NCI-H2196 treated with DMSO at 0.1 percent for 48 hours (cell line): Measurements from ENCODE around the gene GALNT1.
"Not testable (repeated sequence)": the region's sequence is repeated elsewhere in the genome, so short reads cannot be mapped to it uniquely, and the experiment has no call there.

ENCODE experiments used
- DNase-seq: peaks from one replicate; lab custom pipeline; 2025; ENCODE audit not compliant: unreplicated experiment; lab: John Stamatoyannopoulos, UW

GALNT1 gene

DNA sequence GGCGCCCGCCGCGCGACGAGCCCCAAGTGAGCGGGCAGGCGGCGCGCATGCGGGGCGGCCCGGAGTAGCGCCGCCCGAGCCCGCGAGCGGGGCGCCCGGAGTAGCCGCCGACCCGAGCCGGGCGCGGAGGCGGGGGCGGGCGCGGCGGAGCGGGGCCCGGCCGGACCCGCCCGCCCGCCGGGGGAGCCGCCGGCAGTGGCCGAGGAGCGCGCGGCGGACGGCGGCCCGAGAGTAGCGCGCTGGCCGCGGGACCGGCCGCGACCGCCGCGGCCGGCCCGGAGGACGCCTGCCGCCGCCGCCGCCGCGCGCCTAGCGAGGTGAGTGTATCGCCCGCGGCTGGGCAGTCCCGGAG is at the start of gene GALNT1:
Gene GALNT1, plus strand, starts transcription at position 195 of the 352 bp plus-strand sequence. CDS start 72,923 bp downstream, outside the sequence.
- no peak for DNase-seq

DNA sequence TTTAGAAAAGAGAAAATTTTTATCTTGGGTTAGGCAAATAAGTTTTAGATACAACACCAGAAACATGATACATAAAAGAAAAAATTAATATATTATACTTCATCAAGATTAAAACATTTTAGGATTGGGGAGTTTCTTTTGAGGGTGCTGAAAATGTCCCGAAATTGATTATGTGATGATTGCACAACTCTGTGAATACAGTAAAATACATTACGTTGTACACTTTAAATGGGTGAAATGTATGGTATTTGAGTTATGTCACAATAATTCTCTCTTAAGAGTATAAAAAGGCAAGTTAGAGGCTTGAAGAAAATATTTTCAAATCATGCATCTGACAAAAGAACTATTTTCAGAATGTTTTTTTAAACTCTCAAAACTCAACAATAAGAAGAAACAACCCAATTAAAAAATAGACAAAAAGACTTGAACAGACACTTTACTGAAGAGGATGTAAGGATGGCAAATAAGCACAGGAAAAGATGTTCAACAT is 47.6 kb upstream of the GALNT1 start:
- no peak for DNase-seq

DNA sequence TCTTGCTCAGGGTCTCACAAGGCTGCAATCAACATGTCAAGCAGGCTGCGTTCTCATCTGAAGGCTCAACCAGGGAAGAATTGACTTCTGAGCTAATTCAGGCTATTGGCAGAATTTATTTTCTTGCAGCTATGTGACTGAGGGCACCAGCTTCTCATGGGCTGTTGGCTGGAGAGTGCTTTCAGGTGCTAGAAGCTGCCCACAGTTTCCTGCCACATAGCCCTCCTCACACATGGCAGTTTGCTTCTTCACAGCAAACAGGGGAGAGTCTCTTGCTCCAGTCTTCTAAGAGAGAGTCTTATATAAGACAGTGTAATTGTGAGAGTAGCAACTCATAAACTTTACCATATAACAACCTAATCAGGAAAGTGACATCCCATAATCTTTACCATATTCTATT is 46.2 kb upstream of the GALNT1 start:
- no peak for DNase-seq

DNA sequence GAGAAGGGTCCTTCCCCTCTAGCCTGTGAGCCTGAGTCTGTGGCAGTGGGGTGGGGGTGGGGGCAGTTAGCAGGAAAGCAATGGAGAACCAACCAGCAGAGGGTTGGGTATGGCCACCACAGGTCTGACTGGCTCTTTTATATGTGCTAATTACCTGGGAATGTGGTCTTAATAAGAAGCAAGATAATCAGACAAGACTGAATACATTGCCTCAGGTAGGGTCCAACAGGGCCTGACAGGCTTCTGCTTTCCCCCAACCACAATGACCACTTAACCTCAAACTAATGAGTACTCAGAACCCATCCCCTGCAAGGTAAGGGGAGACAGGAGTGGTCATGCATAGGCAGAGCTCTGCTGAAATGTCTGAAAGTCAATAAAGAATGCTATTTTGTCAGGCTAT is 39.2 kb upstream of the GALNT1 start:
- no peak for DNase-seq

DNA sequence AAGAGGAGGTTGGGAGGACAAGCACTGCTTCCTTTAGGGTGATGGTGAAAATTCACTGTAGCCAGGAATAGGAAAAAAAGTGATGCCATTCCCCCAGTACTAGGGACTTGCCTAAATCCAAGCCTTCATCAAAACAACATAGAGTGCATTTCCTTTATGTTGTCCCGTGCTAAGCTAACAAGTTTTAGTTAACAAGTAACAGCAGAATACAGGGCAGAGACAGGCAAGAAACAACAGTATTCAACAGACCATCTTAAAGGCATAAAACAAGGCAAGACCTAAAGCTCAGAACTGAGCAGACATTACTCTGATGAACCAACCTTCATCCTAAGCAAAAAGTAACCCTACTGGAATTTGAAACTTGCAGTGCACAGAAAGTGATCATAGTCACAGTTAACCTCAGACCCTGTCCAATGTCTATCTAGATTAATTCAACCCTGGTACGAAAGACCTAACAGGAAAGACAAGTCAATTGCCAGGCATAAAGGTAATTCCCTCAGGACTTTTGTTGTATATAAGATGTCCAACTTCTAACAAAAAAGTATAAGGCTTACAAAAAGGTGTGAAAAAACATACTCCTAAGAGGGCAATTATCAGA is 34.4 kb upstream of the GALNT1 start:
- no peak for DNase-seq

- DNase-seq = no peak
Observed at GRCh38 chr18:35549564-35549963, 32.0 kb upstream of the GALNT1 start.

- DNase-seq = no peak
Observed at GRCh38 chr18:35553300-35553699, 28.2 kb upstream of the GALNT1 start.

GRCh38 chr18:35555538-35555937 is 26.0 kb upstream of the GALNT1 start:
- not testable (repeated sequence) for DNase-seq

DNA sequence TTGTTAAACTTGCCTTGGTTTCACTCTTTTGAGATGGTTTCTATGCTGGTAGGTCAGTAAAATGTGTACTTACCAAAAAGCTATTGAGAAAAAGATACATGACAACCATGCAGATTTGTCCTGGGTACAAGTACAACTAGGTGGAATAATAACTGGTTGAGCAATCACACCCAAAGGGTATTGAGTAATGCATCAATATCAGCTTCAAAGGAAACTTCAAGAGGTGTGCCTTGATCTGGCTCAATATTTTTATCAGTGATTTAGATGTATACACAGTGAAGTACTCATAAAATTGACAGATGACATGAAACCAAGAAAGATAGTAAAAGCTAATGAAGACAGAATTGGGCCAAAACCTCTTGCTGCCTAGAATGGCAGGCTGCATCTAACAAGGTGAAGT is 21.7 kb upstream of the GALNT1 start:
- no peak for DNase-seq

GRCh38 chr18:35564795-35565453 is 16.6 kb upstream of the GALNT1 start:
- DNase-seq = no peak

DNA sequence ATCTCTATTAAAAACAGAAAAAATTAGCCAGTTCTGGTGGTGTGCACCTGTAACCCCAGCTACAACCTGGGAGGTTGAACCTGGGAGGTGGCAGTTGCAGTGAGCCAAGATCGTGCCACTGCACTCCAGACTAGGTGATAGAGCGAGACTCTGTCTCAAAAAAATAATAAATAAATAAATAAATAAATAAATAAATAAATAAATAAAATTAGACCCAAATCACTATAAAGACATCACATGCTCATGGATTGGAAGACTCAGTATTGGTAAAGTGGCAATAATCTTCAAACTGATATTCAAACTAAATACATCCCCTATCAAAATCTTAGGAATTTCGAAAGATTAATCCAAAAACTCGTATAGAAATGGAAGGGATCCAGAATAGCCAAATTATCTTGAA is 15.5 kb upstream of the GALNT1 start:
- DNase-seq = no peak

DNA sequence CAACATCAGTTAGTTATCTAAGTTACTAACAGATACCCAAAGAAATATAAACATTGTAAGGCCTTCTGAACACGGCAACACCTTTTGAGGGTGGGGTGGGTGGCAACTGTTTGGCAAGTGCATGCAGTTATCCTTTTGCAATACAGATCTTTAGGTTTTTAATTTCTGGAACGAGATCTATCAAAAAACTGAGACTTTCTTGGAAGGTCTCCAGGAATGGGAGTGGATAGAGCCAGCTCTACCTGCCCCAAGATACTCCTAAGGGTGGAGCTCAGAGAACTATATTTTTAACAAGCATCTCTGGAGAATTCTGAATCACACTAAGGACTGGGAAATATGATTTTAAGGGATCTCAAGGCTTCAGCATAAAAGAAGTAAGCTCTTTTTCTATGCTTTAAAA is 11.4 kb upstream of the GALNT1 start:
- no peak for DNase-seq

DNA sequence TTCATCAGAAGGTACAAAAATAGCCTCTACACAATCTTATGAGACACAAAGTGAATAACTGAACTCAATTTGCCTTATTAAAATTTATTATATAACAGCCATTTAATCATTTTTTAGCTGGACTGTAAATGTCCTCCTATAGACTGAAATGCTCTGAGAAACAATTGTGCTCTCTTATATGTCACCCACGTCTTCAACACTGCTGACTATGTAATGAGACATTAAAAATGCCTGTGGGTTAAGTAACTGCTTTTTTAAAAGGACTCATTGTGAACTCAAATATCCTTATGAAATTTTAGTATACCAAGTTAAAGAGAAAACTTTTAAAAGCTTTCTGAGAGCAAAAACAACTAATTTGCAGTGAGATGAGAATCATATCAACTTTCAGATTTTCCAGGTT is 10.4 kb upstream of the GALNT1 start:
- no peak for DNase-seq

DNA sequence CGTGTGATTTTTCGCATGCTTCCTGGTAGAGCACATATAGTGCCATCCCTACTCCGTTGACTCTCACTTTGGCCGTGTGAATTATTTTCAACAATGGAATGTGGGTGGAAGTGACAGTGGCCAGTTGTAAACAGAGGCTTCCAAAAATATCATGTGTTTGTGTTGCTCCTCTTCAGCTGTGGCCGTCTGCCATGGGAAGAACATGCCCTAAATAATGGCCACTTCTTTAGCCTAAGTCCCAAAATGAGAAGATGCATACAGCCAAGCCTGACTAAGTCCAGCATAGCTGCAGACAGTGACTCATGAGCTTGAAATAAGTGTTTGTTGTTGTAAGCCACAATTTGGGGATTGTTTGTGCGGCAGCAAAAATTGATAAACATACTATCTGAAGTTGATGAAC is 8.9 kb upstream of the GALNT1 start:
- no peak for DNase-seq

DNA sequence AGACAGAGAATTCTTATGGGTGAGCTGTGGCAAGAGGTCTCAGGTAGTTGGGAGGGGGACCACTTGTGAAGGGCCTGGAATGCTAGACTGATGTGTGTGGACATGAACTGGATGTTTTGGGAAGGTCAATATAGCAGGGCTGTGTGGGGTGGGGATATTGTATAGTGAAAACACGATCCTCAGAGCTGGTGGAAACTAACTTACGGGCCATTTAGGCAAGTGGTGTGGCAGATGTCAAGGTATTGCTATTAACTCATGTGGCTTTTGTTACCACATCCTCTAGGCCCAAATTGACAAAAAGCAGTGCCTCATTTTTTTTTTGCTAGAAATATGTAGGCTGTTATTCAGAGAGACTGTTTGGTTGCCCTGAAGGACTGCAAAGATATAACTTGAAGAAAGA is 8.0 kb upstream of the GALNT1 start:
- no peak for DNase-seq

GRCh38 chr18:35576240-35576845 is 5.2 kb upstream of the GALNT1 start:
- not testable (repeated sequence) for DNase-seq

- no peak for DNase-seq
Observed at GRCh38 chr18:35577045-35577848, 4.3 kb upstream of the GALNT1 start.

GRCh38 chr18:35578481-35578880 is 3.1 kb upstream of the GALNT1 start:
- DNase-seq = no peak

DNA sequence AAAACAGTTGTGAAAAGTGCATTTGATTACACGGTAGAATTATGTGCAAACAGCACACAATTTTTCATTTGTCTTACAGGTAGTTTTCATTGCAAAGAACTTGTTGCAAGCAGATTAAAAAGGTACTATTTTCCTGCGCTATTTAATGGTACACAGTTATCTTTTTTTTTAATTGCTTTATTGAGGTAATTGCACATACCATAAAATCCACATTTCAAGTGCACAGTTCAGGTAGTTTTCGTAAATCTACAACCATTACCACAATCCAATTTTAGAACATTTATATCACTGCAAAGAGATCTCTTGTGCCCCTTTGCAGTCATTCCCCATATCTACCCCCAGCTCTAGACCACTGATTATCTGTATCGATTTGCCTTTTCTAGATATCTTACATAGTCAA is 2.6 kb upstream of the GALNT1 start:
- DNase-seq = no peak

DNA sequence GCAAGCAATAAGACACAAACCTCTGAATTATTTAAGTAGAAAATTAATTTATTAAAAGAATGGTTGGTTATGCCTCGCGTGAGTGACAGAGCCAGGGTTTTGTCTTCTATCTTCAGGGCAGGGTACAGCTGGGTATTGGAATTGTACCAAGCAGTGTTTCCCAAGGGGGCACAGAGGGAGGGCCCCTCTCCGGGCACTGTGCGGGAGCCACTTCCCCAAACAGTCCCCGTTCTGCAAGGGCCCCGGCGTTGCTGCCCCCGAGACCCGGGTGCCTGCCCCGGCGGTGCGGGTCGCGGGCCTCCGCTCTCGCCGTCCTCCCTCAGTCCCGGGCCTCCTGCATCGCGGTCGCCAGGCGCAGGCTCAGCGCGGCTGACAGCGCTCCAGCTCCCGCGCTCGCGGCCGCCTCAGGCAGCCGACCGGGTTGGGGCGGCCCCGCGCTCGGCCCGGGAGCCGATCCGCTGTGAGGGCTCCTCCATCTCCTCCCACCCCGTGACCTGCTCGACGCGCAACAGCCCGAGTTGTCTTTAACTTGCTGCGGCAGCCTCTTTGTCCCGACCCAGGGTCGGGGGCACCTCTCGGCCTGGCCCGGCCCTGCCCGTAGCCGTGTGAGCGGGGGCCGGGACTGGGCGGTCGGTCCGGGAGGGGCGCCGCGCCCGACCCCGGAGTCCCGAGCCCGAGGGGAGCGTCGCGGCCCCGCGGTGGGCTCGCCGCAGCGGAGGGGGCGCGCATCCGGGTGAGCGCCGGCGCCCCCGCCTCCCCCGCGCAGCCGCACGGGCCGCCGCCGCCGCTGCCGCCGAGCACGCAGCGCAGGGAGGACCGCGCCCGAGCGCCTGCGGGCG is 620 bp upstream of the GALNT1 start:
- no peak for DNase-seq
